Uterus (tissue), 4 donors: ENCODE results near the gene COL5A1. TPM values are rescaled to one million over a fixed set of nuclear protein-coding genes. Genes with fewer than 3 reads are reported as not detected.
A peak's percentile ranks its signal among the peaks of the same experiment; 100 is the strongest.

Experiments used
- DNase-seq, 2 donors: peaks; one replicate each; pipeline ENCODE4 v3.0.0-alpha.2; 2019 to 2020
- H3K27ac ChIP-seq, 2 donors: fragments of 200-600 bp; sonication (generic); 1 replicate in 1 of 2; 2 replicates in 1 of 2; pipeline ENCODE4 v1.5.1; 2016 to 2018
- H3K27me3 ChIP-seq, 2 donors: fragments of 200-600 bp; sonication (generic); one replicate each; pipeline ENCODE4 v1.5.1; 2018 to 2019; ENCODE audit warnings: control low read depth in 1 of 2
- H3K36me3 ChIP-seq, 2 donors: fragments of 200-600 bp; sonication (generic); one replicate each; pipeline ENCODE4 v1.5.1; 2019; ENCODE audit warnings: control low read depth in 1 of 2
- H3K4me1 ChIP-seq, 2 donors: fragments of 200-600 bp; sonication (generic); one replicate each; pipeline ENCODE4 v1.5.1; 2018 to 2019; ENCODE audit warnings: control low read depth in 1 of 2
- H3K4me3 ChIP-seq, 2 donors: fragments of 200-600 bp; sonication (generic); 1 replicate in 1 of 2; 2 replicates in 1 of 2; pipeline ENCODE4 v1.5.1; 2018 to 2019; ENCODE audit warnings: mild to moderate bottlenecking in 1 of 2
- H3K9me3 ChIP-seq, 2 donors: fragments of 200-600 bp; sonication (generic); one replicate each; pipeline ENCODE4 v1.5.1; 2019; ENCODE audit warnings: control low read depth in 1 of 2
- POLR2A ChIP-seq, 2 donors: fragments of 450-650 bp; IDR thresholded peaks; one replicate each; pipeline ENCODE4 v1.6.1; 2016; ENCODE audit warnings: antibody characterized with exemption in 2 of 2, mild to moderate bottlenecking in 1 of 2, moderate library complexity in 1 of 2
- intact Hi-C: fragments of 100-400 bp; cut with DNase I; formaldehyde crosslinking; loops from one replicate; pipeline ENCODE4 v1.15.1; 2023; ENCODE audit warnings: low total_unique reads
- total RNA-seq, 4 donors: library from RNA; depleted of rRNA in 3 of 4; stranded (reverse); fragments of >200 nt in 3 of 4; gene quantifications; one replicate each; pipeline versions ENCODE4 v1.1.0 to v1.2.4, GENCODE V29; 2014 to 2023
- TF ChIP-seq, protein P1 (sequence below), 4 experiments: fragments of 200-600 bp in 2 of 4; fragments of 450-650 bp in 2 of 4; sonication (generic) in 2 of 4; IDR thresholded peaks; one replicate each; pipeline ENCODE4 v1.5.1; 2016 to 2019; ENCODE audit warnings: antibody characterized with exemption in 4 of 4, mild to moderate bottlenecking in 2 of 4, moderate library complexity in 1 of 4
- donor health status: DM: yes; HTN: yes; CAD: no.

Gene COL5A1
- total RNA-seq, 4 donors from 2014 or later: 21.2 to 604 (median 129) TPM

DNA sequence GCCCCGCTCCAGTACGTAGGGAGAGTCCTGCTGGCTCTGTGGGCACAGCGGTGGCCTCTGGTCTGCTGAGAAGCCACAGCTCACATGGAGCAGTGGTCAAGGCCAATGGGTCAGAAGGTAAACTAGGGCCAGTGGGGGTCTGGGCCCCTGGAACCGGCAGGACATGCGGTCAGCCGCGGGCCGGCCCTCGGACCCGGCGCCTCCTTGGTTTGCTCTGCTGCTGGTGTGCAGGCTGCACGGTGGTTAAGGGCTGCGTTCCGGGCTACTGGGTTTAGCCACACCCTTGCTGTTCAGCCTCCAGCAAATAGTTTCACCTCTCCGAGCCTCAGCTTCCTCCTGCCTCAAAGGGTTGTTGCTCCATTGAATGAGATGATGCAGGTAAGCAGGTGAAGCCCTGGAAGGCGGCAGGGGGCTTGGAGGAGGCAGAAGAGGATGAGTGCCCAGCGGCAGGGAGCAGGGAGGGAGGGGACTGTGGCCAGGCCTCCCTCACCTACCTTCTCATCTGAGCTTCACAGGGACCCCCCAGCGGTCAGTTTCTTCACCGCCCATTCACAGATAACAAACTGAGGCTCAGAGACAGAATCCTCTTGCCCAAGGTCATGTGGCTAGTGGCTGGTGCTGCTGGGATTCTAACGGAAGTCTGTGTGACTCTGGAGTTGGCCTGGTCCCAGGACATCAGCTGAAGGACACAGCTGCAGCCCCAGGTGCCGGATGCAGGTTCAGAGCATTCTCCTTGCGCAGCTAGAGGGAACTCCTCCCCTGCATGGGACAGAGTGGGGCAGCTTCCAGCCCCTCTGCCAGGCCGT, 3.7 kb upstream of the COL5A1 start:
- H3K9me3 ChIP-seq: no peaks in the 10 kb centered on the region
- H3K36me3 ChIP-seq: no peaks in the 10 kb centered on the region
- no peak overlapping the region for H3K27ac ChIP-seq
- no peak overlapping the region for H3K4me3 ChIP-seq
- no peaks in the 10 kb centered on the region for H3K27me3 ChIP-seq
- DNase-seq: no peak
- no peaks in the 10 kb centered on the region for H3K4me1 ChIP-seq
- no peak for TF ChIP-seq POLR2A (IDR thresholded peaks at IDR 0.05)
- TF ChIP-seq, protein P1, sequence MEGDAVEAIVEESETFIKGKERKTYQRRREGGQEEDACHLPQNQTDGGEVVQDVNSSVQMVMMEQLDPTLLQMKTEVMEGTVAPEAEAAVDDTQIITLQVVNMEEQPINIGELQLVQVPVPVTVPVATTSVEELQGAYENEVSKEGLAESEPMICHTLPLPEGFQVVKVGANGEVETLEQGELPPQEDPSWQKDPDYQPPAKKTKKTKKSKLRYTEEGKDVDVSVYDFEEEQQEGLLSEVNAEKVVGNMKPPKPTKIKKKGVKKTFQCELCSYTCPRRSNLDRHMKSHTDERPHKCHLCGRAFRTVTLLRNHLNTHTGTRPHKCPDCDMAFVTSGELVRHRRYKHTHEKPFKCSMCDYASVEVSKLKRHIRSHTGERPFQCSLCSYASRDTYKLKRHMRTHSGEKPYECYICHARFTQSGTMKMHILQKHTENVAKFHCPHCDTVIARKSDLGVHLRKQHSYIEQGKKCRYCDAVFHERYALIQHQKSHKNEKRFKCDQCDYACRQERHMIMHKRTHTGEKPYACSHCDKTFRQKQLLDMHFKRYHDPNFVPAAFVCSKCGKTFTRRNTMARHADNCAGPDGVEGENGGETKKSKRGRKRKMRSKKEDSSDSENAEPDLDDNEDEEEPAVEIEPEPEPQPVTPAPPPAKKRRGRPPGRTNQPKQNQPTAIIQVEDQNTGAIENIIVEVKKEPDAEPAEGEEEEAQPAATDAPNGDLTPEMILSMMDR (IDR thresholded peaks at IDR 0.05): no peak
- intact Hi-C loops: no loop called here

DNA sequence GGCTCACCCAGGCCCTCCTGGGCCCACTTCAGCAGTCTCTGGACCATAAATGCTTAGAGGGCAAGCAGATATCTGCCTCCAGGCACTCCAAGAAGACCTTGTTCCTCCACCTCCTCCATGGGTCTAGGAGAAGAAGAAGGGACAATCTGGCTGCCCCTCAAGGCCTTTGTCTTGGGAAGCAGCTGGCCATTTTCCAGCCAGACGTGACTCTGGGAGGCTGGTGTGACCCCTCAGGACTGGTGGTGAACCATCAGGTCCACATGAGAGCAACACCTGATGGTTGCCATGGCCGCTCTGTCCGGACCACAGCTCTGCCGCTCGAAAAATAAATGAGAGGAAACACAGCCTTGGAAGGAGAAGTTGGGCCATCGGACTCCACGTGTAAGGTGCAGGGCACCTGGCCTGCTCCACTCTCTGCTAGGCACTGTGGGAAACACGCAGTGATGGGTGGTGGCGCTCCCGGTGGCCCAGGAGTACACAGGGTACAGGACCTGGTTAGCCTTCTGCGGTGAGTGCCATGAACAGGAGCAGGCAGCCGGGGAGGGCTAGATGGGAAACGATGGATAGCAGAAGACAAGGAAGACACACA, 3.0 kb upstream of the COL5A1 start:
- DNase-seq: no peak
- TF ChIP-seq, protein P1 (IDR thresholded peaks at IDR 0.05): no peak
- no peak for TF ChIP-seq POLR2A (IDR thresholded peaks at IDR 0.05)
- Histone ChIP-seq H3K4me1 (no peaks in the 10 kb centered on the region), H3K27me3 (no peaks in the 10 kb centered on the region), H3K9me3 (no peaks in the 10 kb centered on the region), H3K36me3 (no peaks in the 10 kb centered on the region), H3K27ac (no peak overlapping the region), H3K4me3 (no peak overlapping the region)
- intact Hi-C loops: no loop called here

DNA sequence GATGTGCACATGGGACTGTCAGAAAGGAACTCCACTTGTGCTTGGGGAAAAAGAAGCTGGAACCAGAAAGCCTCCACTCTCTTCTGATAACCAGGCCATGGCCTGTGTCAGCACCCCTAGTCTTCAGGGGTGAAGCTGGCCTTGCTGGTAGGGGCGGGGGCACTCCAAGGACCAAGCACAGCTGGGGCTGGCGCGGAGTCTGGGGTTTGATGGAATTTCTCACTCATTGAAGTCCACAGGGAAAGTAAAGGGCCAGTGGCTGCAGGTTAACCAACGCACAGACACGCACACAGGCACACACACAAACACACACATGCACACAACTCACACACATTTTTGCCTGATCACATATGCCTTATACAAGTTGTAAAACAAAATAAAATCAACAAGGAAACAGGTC, 1.6 kb upstream of the COL5A1 start:
- Histone ChIP-seq H3K27ac (no peak overlapping the region), H3K4me3 (no peak overlapping the region), H3K36me3 (no peaks in the 10 kb centered on the region), H3K4me1 (no peaks in the 10 kb centered on the region), H3K9me3 (no peaks in the 10 kb centered on the region), H3K27me3 (no peaks in the 10 kb centered on the region)
- intact Hi-C loops: loop anchor here (10.0 kb wide), 1 partner anchor 185 kb away; no protein-coding TSS in a partner anchor
- TF ChIP-seq, protein P1 (IDR thresholded peaks at IDR 0.05): no peak
- no peak for TF ChIP-seq POLR2A (IDR thresholded peaks at IDR 0.05)
- no peak for DNase-seq

DNA sequence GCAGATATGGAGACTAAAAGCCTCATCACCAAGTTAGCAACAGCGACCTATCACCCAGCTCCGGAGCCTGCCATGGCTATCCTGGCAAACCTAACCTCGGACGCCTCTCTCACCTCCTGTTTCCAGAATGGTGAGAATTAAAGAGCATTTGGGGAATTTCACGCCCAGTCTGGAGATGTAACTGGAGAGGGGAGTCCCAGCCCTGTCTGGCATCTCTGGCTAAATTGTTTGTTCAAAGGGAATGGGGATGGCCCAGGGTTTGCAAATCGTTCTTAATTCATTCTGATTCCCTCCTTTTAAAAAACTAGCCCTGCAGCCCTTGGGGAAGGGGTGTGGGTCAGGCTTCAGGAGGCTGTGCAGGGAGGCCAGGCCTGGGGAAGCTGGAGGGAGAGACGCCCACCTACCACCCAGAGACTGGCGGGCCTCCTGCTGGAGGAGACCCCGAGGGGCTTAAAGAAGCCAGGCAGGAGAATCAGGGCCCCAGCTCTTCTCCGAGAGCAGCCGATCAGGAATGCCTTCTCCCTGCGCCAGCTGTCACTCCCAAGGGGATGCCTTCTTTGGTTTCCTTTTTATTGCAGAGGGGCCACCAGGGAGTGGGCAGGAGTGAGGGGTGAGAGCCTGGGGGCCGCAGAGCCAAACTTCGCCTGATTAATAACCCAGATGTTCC, 964 bp upstream of the COL5A1 start:
- H3K27me3 ChIP-seq: no peaks in the 10 kb centered on the region
- H3K4me3 ChIP-seq: peak overlapping the region; percentile 63 to 91
- TF ChIP-seq POLR2A (IDR thresholded peaks at IDR 0.05): no peak
- TF ChIP-seq, protein P1 (IDR thresholded peaks at IDR 0.05): no peak
- no peaks in the 10 kb centered on the region for H3K36me3 ChIP-seq
- no peaks in the 10 kb centered on the region for H3K4me1 ChIP-seq
- H3K9me3 ChIP-seq: no peaks in the 10 kb centered on the region
- no peak for DNase-seq
- H3K27ac ChIP-seq: peak overlapping the region; percentile 73 to 98
- intact Hi-C loops: loop anchor here (10.0 kb wide), 1 partner anchor 186 kb away; no protein-coding TSS in a partner anchor
